Astrocyte (in vitro differentiated cells and primary cell): ENCODE measurements around the gene RMDN3. TPM values are rescaled to one million over a fixed set of nuclear protein-coding genes. Genes with fewer than 3 reads are reported as not detected.

Experiments
- DNase-seq: peaks from one replicate; pipeline ENCODE4 v3.0.0-alpha.2; 2010; ENCODE audit warnings: low read depth
- FAIRE-seq: peaks from 2 replicates; lab custom pipeline; 2011; peaks lifted over from hg19 to GRCh38; lab: Jason Lieb, UNC
- H2AFZ ChIP-seq: 2 replicates; pipeline ENCODE4 v1.6.0; 2012; ENCODE audit warnings: low read depth, low read length, inconsistent platforms
- H3K27ac ChIP-seq: 2 replicates; pipeline ENCODE4 v1.5.1; 2011; ENCODE audit warnings: low read depth, low read length, inconsistent platforms
- H3K27me3 ChIP-seq: 2 replicates; pipeline ENCODE4 v1.6.0; 2011; ENCODE audit warnings: low read length, inconsistent platforms; ENCODE audit not compliant: insufficient read depth
- H3K36me3 ChIP-seq: 2 replicates; pipeline ENCODE4 v1.5.1; 2011; ENCODE audit warnings: low read length, inconsistent platforms; ENCODE audit not compliant: insufficient read depth
- H3K4me1 ChIP-seq: 2 replicates; pipeline ENCODE4 v1.5.1; 2011; ENCODE audit warnings: low read length, inconsistent platforms; ENCODE audit not compliant: insufficient read depth
- H3K4me2 ChIP-seq: 2 replicates; pipeline ENCODE4 v1.6.0; 2012; ENCODE audit warnings: low read length, inconsistent platforms
- H3K4me3 ChIP-seq: 2 replicates; pipeline ENCODE4 v1.5.1; 2011; ENCODE audit warnings: low read depth, mild to moderate bottlenecking, low read length, inconsistent platforms; ENCODE audit not compliant: insufficient read depth
- H3K79me2 ChIP-seq: 2 replicates; pipeline ENCODE4 v1.6.0; 2012; ENCODE audit warnings: mild to moderate bottlenecking, low read length, inconsistent platforms; ENCODE audit not compliant: insufficient read depth
- H3K9ac ChIP-seq: 2 replicates; pipeline ENCODE4 v1.6.0; 2012; ENCODE audit warnings: mild to moderate bottlenecking, low read length, inconsistent platforms
- H3K9me3 ChIP-seq: 2 replicates; pipeline ENCODE4 v1.5.1; 2012; ENCODE audit warnings: low read depth, mild to moderate bottlenecking, low read length, inconsistent platforms; ENCODE audit not compliant: insufficient read depth
- H4K20me1 ChIP-seq: 2 replicates; pipeline ENCODE4 v1.6.0; 2012; ENCODE audit warnings: low read length, inconsistent platforms; ENCODE audit not compliant: insufficient read depth
- H3K27ac Mint-ChIP-seq: one replicate; pipeline ENCODE4 v1.8.0; 2021; ENCODE audit warnings: mild to moderate bottlenecking, mixed read lengths; ENCODE audit not compliant: unreplicated experiment
- H3K27me3 Mint-ChIP-seq: one replicate; pipeline ENCODE4 v1.8.0; 2021; ENCODE audit warnings: low read depth, mixed read lengths; ENCODE audit not compliant: unreplicated experiment
- H3K36me3 Mint-ChIP-seq: one replicate; pipeline ENCODE4 v1.8.0; 2021; ENCODE audit warnings: low read depth, mixed read lengths; ENCODE audit not compliant: unreplicated experiment
- H3K4me1 Mint-ChIP-seq: one replicate; pipeline ENCODE4 v1.8.0; 2021; ENCODE audit warnings: low read depth, mixed read lengths; ENCODE audit not compliant: unreplicated experiment
- H3K4me3 Mint-ChIP-seq: one replicate; pipeline ENCODE4 v1.8.0; 2021; ENCODE audit warnings: mild to moderate bottlenecking, moderate library complexity, mixed read lengths; ENCODE audit not compliant: unreplicated experiment
- H3K9me3 Mint-ChIP-seq: one replicate; pipeline ENCODE4 v1.8.0; 2021; ENCODE audit warnings: mild to moderate bottlenecking, mixed read lengths; ENCODE audit not compliant: unreplicated experiment
- CTCF ChIP-seq: IDR thresholded peaks from 2 replicates; pipeline ENCODE4 v1.5.1; 2011; ENCODE audit warnings: low read depth, mild to moderate bottlenecking, inconsistent platforms, low read length, moderate library complexity; ENCODE audit not compliant: insufficient read depth
- EZH2 ChIP-seq: IDR thresholded peaks from 2 replicates; pipeline ENCODE4 v1.6.1; 2012; ENCODE audit warnings: mild to moderate bottlenecking, low read length, inconsistent platforms; ENCODE audit not compliant: insufficient read depth
- total RNA-seq: library from RNA; stranded (reverse); gene quantifications from 2 replicates; pipeline ENCODE4 v1.2.1, GENCODE V29; 2021

Gene RMDN3
- total RNA-seq, 1 donor from 2014 or later: 32.0 TPM

GRCh38 chr15:40739047-40739446 lies 16.0 kb downstream of the RMDN3 start:
- H3K27ac ChIP-seq: no peak overlapping the region
- peaks cover 52% of the 10 kb centered on the region for H3K36me3 ChIP-seq
- no peak overlapping the region for H2AFZ ChIP-seq
- Mint-ChIP-seq H3K36me3 (peaks cover 19% of the 10 kb centered on the region), H3K4me1 (peaks cover 12% of the 10 kb centered on the region), H3K9me3 (no peaks in the 10 kb centered on the region), H3K27me3 (no peaks in the 10 kb centered on the region), H3K27ac (no peak overlapping the region), H3K4me3 (no peak overlapping the region)
- H3K4me2 ChIP-seq: no peak overlapping the region
- no peaks in the 10 kb centered on the region for H3K9me3 ChIP-seq
- H3K9ac ChIP-seq: no peak overlapping the region
- DNase-seq (no peak), FAIRE-seq (no peak)
- H3K79me2 ChIP-seq: no peaks in the 10 kb centered on the region
- H4K20me1 ChIP-seq: no peaks in the 10 kb centered on the region
- H3K4me1 ChIP-seq: peaks cover 8% of the 10 kb centered on the region
- no peak overlapping the region for H3K4me3 ChIP-seq
- TF ChIP-seq EZH2 (no peak), CTCF (no peak)
- no peaks in the 10 kb centered on the region for H3K27me3 ChIP-seq

- H3K4me3 Mint-ChIP-seq: no peak overlapping the region
- Histone ChIP-seq H3K27me3 (no peaks in the 10 kb centered on the region), H3K4me2 (no peak overlapping the region), H3K27ac (no peak overlapping the region), H3K9ac (no peak overlapping the region), H3K79me2 (no peaks in the 10 kb centered on the region), H3K4me3 (no peak overlapping the region), H2AFZ (no peak overlapping the region), H3K36me3 (peaks cover 42% of the 10 kb centered on the region), H3K4me1 (no peaks in the 10 kb centered on the region), H4K20me1 (no peaks in the 10 kb centered on the region), H3K9me3 (no peaks in the 10 kb centered on the region)
- peaks cover 4% of the 10 kb centered on the region for H3K4me1 Mint-ChIP-seq
- FAIRE-seq (no peak), DNase-seq (no peak)
- no peak for TF ChIP-seq EZH2
- no peak for TF ChIP-seq CTCF
- no peaks in the 10 kb centered on the region for H3K27me3 Mint-ChIP-seq
- H3K36me3 Mint-ChIP-seq: peaks cover 16% of the 10 kb centered on the region
- no peaks in the 10 kb centered on the region for H3K9me3 Mint-ChIP-seq
- H3K27ac Mint-ChIP-seq: no peak overlapping the region
Measured at GRCh38 chr15:40737048-40737447, 18.0 kb downstream of the RMDN3 start.

- H3K27me3 Mint-ChIP-seq: no peaks in the 10 kb centered on the region
- Histone ChIP-seq H3K9ac (no peak overlapping the region), H2AFZ (no peak overlapping the region), H3K9me3 (no peaks in the 10 kb centered on the region), H3K27ac (no peak overlapping the region), H3K27me3 (no peaks in the 10 kb centered on the region), H3K79me2 (no peaks in the 10 kb centered on the region), H3K4me3 (no peak overlapping the region), H3K4me1 (no peaks in the 10 kb centered on the region), H3K4me2 (no peak overlapping the region), H4K20me1 (no peaks in the 10 kb centered on the region), H3K36me3 (peaks cover 44% of the 10 kb centered on the region)
- no peaks in the 10 kb centered on the region for H3K9me3 Mint-ChIP-seq
- TF ChIP-seq EZH2 (no peak), CTCF (no peak)
- H3K27ac Mint-ChIP-seq: no peak overlapping the region
- H3K4me1 Mint-ChIP-seq: peaks cover 4% of the 10 kb centered on the region
- H3K4me3 Mint-ChIP-seq: no peak overlapping the region
- FAIRE-seq (no peak), DNase-seq (no peak)
- peaks cover 19% of the 10 kb centered on the region for H3K36me3 Mint-ChIP-seq
Measured at GRCh38 chr15:40736575-40736974, 18.5 kb downstream of the RMDN3 start.
